LNCaP clone FGC (cell line): ENCODE results near the gene KLHL20.

Experiments used
- DNase-seq: peaks from one replicate; pipeline ENCODE4 v3.0.0-alpha.2; 2011; ENCODE audit warnings: low read depth
- H3K4me3 ChIP-seq: 2 replicates; pipeline ENCODE4 v1.5.1; 2011; ENCODE audit warnings: mild to moderate bottlenecking, low read depth, low read length, control low read depth
- TF ChIP-seq, protein P1 (sequence below): IDR thresholded peaks from 2 replicates; pipeline ENCODE4 v1.5.1; 2012; ENCODE audit warnings: mild to moderate bottlenecking; ENCODE audit not compliant: control insufficient read depth, insufficient read depth; ENCODE audit errors: extremely low read depth

The KLHL20 gene

DNA sequence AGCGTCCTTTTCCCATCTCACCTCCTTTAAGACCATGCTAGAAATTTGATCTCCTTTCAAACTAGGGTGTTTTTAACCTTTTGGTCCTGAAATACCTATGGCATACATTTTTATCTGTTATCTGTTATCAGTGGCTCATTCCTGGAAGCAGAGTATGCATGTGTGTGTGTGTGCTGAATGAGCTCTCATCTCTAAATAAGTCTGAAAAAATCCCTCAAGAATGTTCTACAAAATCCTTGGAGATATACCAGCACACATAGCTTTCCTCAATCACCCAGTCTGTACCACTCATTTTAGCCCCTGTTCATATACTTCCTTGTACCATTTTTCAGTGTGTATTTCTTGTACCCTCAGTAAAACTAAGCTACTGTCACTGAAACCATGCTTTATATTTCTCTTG is 103.7 kb downstream of the KLHL20 start:
- H3K4me3 ChIP-seq: no peak overlapping the region
- TF ChIP-seq, protein P1, sequence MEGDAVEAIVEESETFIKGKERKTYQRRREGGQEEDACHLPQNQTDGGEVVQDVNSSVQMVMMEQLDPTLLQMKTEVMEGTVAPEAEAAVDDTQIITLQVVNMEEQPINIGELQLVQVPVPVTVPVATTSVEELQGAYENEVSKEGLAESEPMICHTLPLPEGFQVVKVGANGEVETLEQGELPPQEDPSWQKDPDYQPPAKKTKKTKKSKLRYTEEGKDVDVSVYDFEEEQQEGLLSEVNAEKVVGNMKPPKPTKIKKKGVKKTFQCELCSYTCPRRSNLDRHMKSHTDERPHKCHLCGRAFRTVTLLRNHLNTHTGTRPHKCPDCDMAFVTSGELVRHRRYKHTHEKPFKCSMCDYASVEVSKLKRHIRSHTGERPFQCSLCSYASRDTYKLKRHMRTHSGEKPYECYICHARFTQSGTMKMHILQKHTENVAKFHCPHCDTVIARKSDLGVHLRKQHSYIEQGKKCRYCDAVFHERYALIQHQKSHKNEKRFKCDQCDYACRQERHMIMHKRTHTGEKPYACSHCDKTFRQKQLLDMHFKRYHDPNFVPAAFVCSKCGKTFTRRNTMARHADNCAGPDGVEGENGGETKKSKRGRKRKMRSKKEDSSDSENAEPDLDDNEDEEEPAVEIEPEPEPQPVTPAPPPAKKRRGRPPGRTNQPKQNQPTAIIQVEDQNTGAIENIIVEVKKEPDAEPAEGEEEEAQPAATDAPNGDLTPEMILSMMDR: no peak
- no peak for DNase-seq

DNA sequence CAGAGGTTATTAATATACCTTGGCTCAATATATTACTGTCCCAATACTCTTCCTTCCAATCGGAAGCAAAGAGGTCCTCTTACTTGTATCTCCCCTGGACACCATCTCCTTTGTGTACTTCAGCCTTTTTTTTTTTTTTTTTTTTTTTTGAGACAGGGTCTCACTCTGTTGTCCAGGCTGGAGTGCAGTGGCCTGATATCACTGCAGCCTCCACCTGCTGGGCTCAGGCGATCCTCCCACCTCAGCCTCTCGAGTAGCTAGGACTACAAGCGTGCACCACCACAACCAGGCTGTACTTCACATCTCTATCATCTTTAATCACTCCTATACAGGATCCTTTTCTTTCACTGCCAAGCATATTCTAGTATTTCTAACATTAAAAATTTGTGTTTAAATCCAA is 106.9 kb downstream of the KLHL20 start:
- H3K4me3 ChIP-seq: no peak overlapping the region
- TF ChIP-seq, protein P1: no peak
- no peak for DNase-seq

DNA sequence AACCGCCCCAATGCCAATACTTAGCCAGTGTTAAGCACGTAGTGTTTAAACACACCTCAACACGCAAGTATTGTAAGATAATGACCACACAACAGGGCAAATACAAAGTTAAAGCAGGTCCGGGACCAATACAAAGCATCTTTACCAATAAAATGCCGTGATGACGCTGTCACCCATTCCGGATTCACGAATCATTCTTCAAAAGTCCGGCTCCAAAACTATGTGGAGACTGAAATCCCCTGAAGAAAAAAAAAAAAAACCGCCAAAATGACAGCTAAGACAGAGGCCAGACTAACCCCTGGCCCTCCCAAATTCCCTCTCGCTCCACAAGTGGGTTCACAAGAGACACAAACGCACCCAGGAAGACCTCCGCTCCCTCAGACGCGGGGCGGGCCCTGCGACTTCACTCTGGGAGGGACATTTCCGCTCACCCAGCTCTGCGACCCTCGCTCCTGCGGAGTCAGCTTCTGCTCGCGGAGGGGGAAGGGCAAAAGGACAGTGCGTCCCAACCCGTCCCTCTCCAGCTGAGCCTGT is 109.1 kb downstream of the KLHL20 start:
- H3K4me3 ChIP-seq: peak overlapping the region; percentile 82
- DNase-seq: no peak
- TF ChIP-seq, protein P1: no peak

DNA sequence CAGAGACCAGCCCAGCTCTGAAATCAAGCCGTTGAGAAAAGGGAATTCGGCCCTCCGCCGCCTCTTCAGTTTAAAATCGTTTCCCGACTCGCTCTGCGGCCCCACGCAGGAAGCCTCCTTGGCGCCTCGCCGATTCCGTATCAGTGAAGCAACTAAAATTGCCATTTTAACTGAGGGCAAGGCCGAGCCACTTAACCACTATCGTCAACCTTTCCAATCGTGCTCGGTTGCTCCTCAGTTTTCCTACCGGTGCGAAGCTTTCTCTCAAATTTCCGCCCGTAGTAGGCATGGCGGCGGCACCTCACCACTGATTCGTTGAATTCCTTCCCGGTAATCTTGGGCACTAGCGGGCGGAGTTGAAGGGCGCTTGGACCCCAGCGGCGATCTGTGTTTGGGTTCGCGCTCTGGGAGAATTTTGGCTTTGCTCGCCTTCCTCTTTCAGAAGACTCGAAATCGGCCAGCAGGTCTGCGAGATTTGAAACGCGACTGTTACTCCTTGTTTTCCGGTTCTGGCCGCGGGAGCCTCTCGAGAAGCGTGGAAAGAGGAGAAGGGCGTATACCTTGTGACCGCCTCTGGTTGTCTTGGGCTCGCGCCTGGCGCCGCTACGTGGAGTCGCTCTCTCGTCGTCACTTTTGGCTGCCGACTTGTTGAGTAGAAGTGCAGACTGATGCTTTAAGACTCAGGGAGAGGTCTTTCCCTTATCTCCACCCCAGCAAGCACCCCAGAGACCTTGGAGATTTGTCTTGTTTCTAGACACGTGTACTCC is 109.7 kb downstream of the KLHL20 start, which contains the start of the genes CENPL and DARS2:
Gene CENPL, minus strand, starts transcription at position 569 of the 767 bp plus-strand sequence. CDS start 13,584 bp downstream, outside the sequence.
Gene DARS2, plus strand, starts transcription at position 359 of the 767 bp plus-strand sequence. CDS start 557 bp downstream, outside the sequence.
- DNase-seq: peak; percentile 98
- peak within 1 kb of the TSS; percentile 82 for H3K4me3 ChIP-seq
- TF ChIP-seq, protein P1: peak; percentile 20; the same call in 1 of the 2 replicates

DNA sequence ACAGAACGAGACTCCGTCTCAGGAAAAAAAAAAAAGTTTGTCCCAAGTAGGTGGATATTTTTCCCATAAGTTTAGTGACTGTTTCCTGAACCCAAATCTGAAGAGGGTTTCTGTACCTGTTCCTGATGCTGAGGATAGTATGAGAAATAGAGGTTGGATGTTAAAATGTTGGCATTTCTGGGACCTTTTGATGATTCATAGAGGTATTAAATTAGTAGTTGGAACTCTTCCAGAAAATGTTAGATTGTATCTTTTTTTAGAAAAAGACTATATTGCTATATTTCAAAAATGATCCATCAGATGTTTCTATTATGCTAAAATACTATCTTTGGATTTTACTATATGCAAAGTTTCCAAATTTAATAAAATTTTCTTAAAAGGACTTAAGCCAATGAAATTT is 112.8 kb downstream of the KLHL20 start:
- H3K4me3 ChIP-seq: no peak overlapping the region
- TF ChIP-seq, protein P1: no peak
- DNase-seq: no peak

DNA sequence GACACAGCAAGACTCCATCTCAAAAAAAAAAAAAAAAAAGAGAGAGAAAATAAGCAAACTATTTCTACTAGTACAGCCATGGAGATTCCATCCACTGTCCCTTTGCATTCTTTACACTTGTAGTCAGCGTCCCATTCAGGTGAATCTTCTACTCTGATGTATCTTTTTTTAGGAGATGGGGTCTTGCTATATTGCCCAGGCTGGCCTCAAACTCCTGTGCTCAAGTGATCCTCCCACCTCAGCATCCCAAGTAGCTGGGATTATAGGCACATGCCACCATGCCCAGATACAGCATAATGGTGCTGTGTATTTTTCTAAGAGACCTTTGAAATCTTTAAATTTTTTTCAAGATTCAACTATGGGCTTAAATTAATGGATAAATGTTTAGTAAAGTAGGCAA is 118.0 kb downstream of the KLHL20 start:
- no peak overlapping the region for H3K4me3 ChIP-seq
- TF ChIP-seq, protein P1: no peak
- DNase-seq: no peak
